Thyroid gland (tissue), 4 donors: ENCODE measurements around the gene GUK1.

Source experiments
- POLR2A ChIP-seq, 2 donors: fragments of 450-650 bp; IDR thresholded peaks; one replicate each; pipeline ENCODE4 v1.6.1; 2017; ENCODE audit warnings: antibody characterized with exemption in 2 of 2, mild to moderate bottlenecking in 2 of 2, moderate library complexity in 1 of 2
- TF ChIP-seq, protein P1 (sequence below), 6 experiments: fragments of 200-600 bp in 3 of 6; fragments of 450-650 bp in 3 of 6; sonication (generic) in 3 of 6; IDR thresholded peaks; one replicate each; pipeline ENCODE4 v1.5.1; 2016 to 2019; ENCODE audit warnings: antibody characterized with exemption in 6 of 6, mild to moderate bottlenecking in 2 of 6, inconsistent platforms in 1 of 6, moderate library complexity in 1 of 6

DNA sequence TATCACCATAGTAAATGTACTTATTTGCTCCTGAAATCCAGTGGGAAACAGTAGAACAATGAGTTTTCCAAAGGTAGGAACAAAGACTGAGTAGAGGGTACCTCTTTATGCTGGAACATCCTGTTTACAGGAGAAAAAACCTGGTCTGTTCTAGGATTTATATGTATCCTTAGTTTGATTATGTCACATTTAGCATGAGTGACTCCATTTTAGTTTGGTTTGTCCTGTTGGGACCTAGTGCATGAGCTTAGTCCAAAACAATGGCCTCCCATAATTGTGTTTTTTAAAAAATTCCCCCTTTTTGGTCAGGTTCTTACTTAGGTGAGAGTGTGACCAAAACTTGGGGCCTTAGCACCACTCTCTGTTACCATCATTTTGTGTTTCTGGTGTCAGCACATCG is 27.5 kb upstream of the GUK1 start:
- TF ChIP-seq, protein P1, sequence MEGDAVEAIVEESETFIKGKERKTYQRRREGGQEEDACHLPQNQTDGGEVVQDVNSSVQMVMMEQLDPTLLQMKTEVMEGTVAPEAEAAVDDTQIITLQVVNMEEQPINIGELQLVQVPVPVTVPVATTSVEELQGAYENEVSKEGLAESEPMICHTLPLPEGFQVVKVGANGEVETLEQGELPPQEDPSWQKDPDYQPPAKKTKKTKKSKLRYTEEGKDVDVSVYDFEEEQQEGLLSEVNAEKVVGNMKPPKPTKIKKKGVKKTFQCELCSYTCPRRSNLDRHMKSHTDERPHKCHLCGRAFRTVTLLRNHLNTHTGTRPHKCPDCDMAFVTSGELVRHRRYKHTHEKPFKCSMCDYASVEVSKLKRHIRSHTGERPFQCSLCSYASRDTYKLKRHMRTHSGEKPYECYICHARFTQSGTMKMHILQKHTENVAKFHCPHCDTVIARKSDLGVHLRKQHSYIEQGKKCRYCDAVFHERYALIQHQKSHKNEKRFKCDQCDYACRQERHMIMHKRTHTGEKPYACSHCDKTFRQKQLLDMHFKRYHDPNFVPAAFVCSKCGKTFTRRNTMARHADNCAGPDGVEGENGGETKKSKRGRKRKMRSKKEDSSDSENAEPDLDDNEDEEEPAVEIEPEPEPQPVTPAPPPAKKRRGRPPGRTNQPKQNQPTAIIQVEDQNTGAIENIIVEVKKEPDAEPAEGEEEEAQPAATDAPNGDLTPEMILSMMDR (IDR thresholded peaks at IDR 0.05): no peak
- TF ChIP-seq POLR2A (IDR thresholded peaks at IDR 0.05): no peak
